PC-3 (cell line): ENCODE data around the gene SYDE1. TPM values are rescaled to one million over a fixed set of nuclear protein-coding genes. Genes with fewer than 3 reads are reported as not detected.

ENCODE experiments used
- ATAC-seq: fragments of 200-7000 bp; cut with Tn5 transposase; 2 replicates; pipeline ENCODE4 v1.9.1; 2020; ENCODE audit warnings: mild to moderate bottlenecking, moderate library complexity
- BruUV-seq: library from RNA; stranded (reverse); fragments of 400-500 nt; replicated peaks from 2 replicates; lab custom pipeline; 2021; lab: Mats Ljungman, UMichigan
- CTCF ChIA-PET: fragments of 300-600 bp; sonication (Branson Sonifier 250); formaldehyde crosslinking; loops from one replicate; lab custom pipeline; 2022; ENCODE audit warnings: antibody characterized with exemption; lab: Charles Lee
- POLR2A ChIA-PET: fragments of 300-600 bp; sonication (Branson Sonifier 250); formaldehyde crosslinking; loops from one replicate; lab custom pipeline; 2022; ENCODE audit warnings: antibody characterized with exemption; ENCODE audit not compliant: unreplicated experiment; lab: Charles Lee
- DNase-seq: peaks from one replicate; pipeline ENCODE4 v3.0.0-alpha.2; 2015
- H2AFZ ChIP-seq: fragments of 300-600 bp; sonication (generic); 2 replicates; pipeline ENCODE4 v1.6.0; 2016; ENCODE audit warnings: antibody characterized with exemption, low read length
- H3F3A ChIP-seq: fragments of 300-600 bp; sonication (generic); one replicate; pipeline ENCODE4 v1.6.0; 2017; ENCODE audit warnings: antibody characterized with exemption, low read length, control low read depth, mild to moderate bottlenecking; ENCODE audit not compliant: unreplicated experiment
- H3K27ac ChIP-seq: fragments of 300-600 bp; sonication (generic); 2 replicates; pipeline ENCODE4 v1.5.1; 2016; ENCODE audit warnings: mild to moderate bottlenecking, low read length
- H3K27me3 ChIP-seq: fragments of 300-600 bp; sonication (generic); 2 replicates; pipeline ENCODE4 v1.6.1; 2016; ENCODE audit warnings: low read length, mixed read lengths
- H3K36me3 ChIP-seq: fragments of 300-600 bp; sonication (generic); 2 replicates; pipeline ENCODE4 v1.6.1; 2016; ENCODE audit warnings: low read depth, mixed run types, low read length, mixed read lengths
- H3K4me1 ChIP-seq: fragments of 300-600 bp; sonication (generic); 2 replicates; pipeline ENCODE4 v1.5.1; 2016; ENCODE audit warnings: low read length; ENCODE audit not compliant: insufficient read depth
- H3K4me2 ChIP-seq: fragments of 300-600 bp; sonication (generic); 2 replicates; pipeline ENCODE4 v1.6.0; 2016; ENCODE audit warnings: low read length
- H3K4me3 ChIP-seq: fragments of 300-600 bp; sonication (generic); 2 replicates; pipeline ENCODE4 v1.5.1; 2016; ENCODE audit warnings: mild to moderate bottlenecking, low read length, mixed read lengths
- H3K79me2 ChIP-seq: fragments of 300-600 bp; sonication (generic); 2 replicates; pipeline ENCODE4 v1.6.1; 2017; ENCODE audit warnings: low read length, mixed read lengths
- H3K9ac ChIP-seq: fragments of 300-600 bp; sonication (generic); 2 replicates; pipeline ENCODE4 v1.6.0; 2016; ENCODE audit warnings: mild to moderate bottlenecking, low read length
- H3K9me2 ChIP-seq: fragments of 300-600 bp; sonication (generic); replicated peaks from 2 replicates; pipeline ENCODE4 v1.6.1; 2016; ENCODE audit warnings: mixed run types, low read length, mixed read lengths
- H3K9me3 ChIP-seq: fragments of 300-600 bp; sonication (generic); 2 replicates; pipeline ENCODE4 v1.6.1; 2016; ENCODE audit warnings: low read length, mixed read lengths
- H4K20me1 ChIP-seq: fragments of 300-600 bp; sonication (generic); 2 replicates; pipeline ENCODE4 v1.6.1; 2016; ENCODE audit warnings: low read length, mixed read lengths
- CTCF ChIP-seq: fragments of 300-600 bp; sonication (generic); conservative IDR thresholded peaks from 2 replicates; pipeline ENCODE4 v1.5.1; 2017; ENCODE audit warnings: antibody characterized with exemption, low read depth, mild to moderate bottlenecking, low read length
- EZH2 ChIP-seq: fragments of 300-600 bp; sonication (generic); IDR thresholded peaks from one replicate; pipeline ENCODE4 v1.6.1; 2017; ENCODE audit warnings: antibody characterized with exemption, mild to moderate bottlenecking, low read length; ENCODE audit not compliant: unreplicated experiment
- EZH2phosphoT487 ChIP-seq: fragments of 300-600 bp; sonication (generic); IDR thresholded peaks from 2 replicates; pipeline ENCODE4 v1.6.1; 2018; ENCODE audit warnings: mild to moderate bottlenecking, antibody characterized with exemption, low read length, borderline replicate concordance
- intact Hi-C: fragments of 100-400 bp; cut with micrococcal nuclease; formaldehyde crosslinking; loops from 2 replicates; pipeline ENCODE4 v1.9.0; 2023
- total RNA-seq: library from RNA; depleted of rRNA; stranded (reverse); fragments of >200 nt; gene quantifications from 2 replicates; pipeline ENCODE4 v1.2.3, GENCODE V29; 2014

Gene SYDE1
- total RNA-seq, 1 experiment from 2014 or later, result 13.8 TPM

DNA sequence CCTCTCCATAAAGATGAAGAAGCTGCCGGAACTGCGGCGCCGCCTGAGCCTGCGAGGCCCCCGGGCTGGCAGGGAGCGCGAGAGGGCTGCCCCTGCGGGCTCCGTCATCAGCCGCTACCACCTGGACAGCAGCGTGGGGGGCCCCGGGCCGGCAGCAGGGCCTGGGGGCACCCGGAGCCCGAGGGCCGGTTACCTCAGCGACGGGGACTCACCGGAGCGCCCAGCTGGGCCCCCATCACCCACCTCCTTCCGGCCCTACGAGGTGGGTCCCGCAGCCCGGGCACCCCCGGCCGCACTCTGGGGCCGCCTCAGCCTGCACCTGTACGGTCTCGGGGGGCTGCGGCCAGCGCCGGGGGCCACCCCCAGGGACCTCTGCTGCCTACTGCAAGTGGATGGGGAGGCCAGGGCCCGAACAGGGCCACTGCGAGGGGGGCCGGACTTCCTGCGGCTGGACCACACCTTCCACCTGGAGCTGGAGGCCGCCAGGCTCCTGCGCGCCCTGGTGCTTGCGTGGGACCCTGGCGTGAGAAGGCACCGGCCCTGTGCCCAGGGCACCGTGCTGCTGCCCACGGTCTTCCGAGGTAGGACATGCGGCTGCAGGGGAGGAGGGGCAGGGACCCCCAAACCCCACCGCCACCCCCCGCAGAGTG lies 2.7 kb downstream of the SYDE1 start:
- TF ChIP-seq EZH2, result no peak
- no peak for TF ChIP-seq CTCF
- TF ChIP-seq EZH2phosphoT487, result no peak
- no peak overlapping the region for H3K4me2 ChIP-seq
- ChIA-PET CTCF (no interaction called here), POLR2A (no interaction called here)
- H3K9ac ChIP-seq, result no peak overlapping the region
- H3K36me3 ChIP-seq, result peaks cover 8% of the 10 kb centered on the region; the same call in 1 of the 2 replicates
- no peak overlapping the region for H2AFZ ChIP-seq
- intact Hi-C loops, result no loop called here
- peaks cover 5% of the 10 kb centered on the region for H3K4me1 ChIP-seq
- no peak overlapping the region for H3K27ac ChIP-seq
- H3K27me3 ChIP-seq, result no peaks in the 10 kb centered on the region
- no peak overlapping the region for H3K4me3 ChIP-seq
- H4K20me1 ChIP-seq, result no peaks in the 10 kb centered on the region
- BruUV-seq, result no TSS peak
- no peak for ATAC-seq
- no peaks in the 10 kb centered on the region for H3K9me2 ChIP-seq
- H3K79me2 ChIP-seq, result no peaks in the 10 kb centered on the region
- no peaks in the 10 kb centered on the region for H3K9me3 ChIP-seq
- H3F3A ChIP-seq, result no peaks in the 10 kb centered on the region
- DNase-seq, result no peak

GRCh38 chr19:15110418-15110815 lies 3.2 kb downstream of the SYDE1 start:
- Histone ChIP-seq H3K4me3 (no peak overlapping the region), H3K9me2 (no peaks in the 10 kb centered on the region), H3K4me1 (peaks cover 5% of the 10 kb centered on the region), H3K79me2 (no peaks in the 10 kb centered on the region), H3K27ac (no peak overlapping the region), H3K9ac (no peak overlapping the region), H4K20me1 (no peaks in the 10 kb centered on the region), H3K4me2 (no peak overlapping the region), H3K9me3 (no peaks in the 10 kb centered on the region), H3K27me3 (no peaks in the 10 kb centered on the region), H3K36me3 (peaks cover 8% of the 10 kb centered on the region; the same call in 1 of the 2 replicates), H2AFZ (no peak overlapping the region), H3F3A (no peaks in the 10 kb centered on the region)
- no peak for TF ChIP-seq EZH2
- TF ChIP-seq CTCF, result no peak
- no peak for TF ChIP-seq EZH2phosphoT487
- CTCF ChIA-PET, result no interaction called here
- BruUV-seq, result no TSS peak
- intact Hi-C loops, result no loop called here
- POLR2A ChIA-PET, result no interaction called here
- no peak for ATAC-seq
- DNase-seq, result no peak

GRCh38 chr19:15111758-15112157 lies 4.6 kb downstream of the SYDE1 start:
- Histone ChIP-seq H3K36me3 (peaks cover 14% of the 10 kb centered on the region; the same call in 1 of the 2 replicates), H3K4me1 (peaks cover 5% of the 10 kb centered on the region), H3K27me3 (no peaks in the 10 kb centered on the region), H3K79me2 (no peaks in the 10 kb centered on the region), H2AFZ (no peak overlapping the region), H3K9me3 (no peaks in the 10 kb centered on the region), H3K9me2 (no peaks in the 10 kb centered on the region), H3K4me2 (no peak overlapping the region), H4K20me1 (no peaks in the 10 kb centered on the region), H3K4me3 (no peak overlapping the region), H3F3A (no peaks in the 10 kb centered on the region), H3K27ac (no peak overlapping the region), H3K9ac (no peak overlapping the region)
- intact Hi-C loops, result no loop called here
- ChIA-PET POLR2A (no interaction called here), CTCF (interaction anchor here (0.6 kb wide), 1 partner anchor 87 kb away, joined by 5 read pairs; no protein-coding TSS in a partner anchor)
- DNase-seq, result no peak
- TF ChIP-seq EZH2phosphoT487 (no peak), CTCF (no peak), EZH2 (no peak)
- BruUV-seq, result no TSS peak
- ATAC-seq, result no peak
